Measurements from ENCODE around the gene SLC4A3.
"Not testable (repeated sequence)": the region's sequence is repeated elsewhere in the genome, so short reads cannot be mapped to it uniquely, and the experiment has no call there.

The SLC4A3 gene

GRCh38 chr2:219681694-219682300, 54.4 kb downstream of the SLC4A3 start:
- no peak for DNase-seq

GRCh38 chr2:219683474-219683873, 56.0 kb downstream of the SLC4A3 start:
- not testable (repeated sequence) for DNase-seq

DNA sequence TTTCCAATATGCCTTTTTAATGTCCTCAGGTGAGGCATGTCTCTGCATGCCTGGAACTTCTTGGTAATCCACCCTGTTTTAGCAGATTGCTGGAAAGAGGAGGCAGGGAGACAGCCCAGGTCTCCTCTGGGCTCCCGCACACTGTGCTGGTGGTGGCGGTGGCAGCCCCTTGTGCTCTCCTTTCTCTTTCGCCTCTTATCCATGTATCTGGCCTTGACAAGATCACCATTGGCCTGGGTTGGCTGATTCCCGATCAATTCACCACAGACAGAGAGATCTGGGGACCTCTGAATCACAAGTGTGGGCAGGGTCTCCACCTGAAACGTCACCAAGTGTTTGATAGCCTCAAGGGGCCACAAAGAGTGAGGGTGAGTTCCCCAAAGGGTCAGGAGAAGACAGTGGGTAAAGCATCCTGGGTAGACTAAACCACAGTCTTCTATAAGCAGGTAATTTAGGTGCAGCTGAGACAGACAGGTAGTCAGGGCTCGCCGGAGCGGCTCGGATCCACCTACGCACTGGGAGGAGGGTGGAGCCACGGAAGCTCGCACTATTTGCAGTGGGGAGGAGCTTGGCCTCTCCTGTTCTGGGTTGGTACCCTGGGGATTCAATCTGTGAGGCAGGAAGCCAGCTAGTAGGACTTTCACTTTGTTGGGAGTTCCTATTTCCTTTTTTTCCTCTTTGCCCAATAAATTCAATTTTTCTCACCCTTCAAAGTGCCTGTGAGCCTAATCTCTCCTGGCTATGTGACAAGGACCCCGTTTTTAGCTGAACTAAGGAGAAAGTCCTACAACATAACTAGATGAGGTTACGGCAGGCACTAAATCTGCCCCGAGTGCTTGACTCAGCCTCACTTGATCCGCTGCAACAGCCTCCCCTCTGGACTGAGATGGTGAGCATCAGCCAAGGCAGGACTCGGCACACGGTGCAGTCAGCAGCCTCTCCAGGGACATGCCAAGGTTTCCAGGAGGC, 57.6 kb downstream of the SLC4A3 start:
- peak; percentile 32 for DNase-seq

DNA sequence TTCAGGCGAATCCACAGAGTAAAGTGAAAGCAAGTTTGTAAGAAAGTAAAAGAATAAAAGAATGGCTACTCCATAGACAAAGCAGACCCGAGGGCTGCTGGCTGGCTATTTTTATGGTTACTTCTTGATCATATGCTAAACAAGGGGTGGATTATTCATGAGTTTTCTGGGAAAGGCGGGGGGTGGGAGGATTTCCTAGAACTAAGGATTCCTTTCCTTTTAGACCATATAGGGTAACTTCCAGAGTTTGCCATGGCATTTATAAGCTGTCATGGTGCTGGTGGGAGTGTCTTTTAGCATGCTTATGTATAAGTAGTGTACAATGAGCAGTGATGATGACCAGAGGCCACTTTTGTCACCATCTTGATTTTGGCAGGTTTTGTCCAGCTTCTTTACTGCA, 59.8 kb downstream of the SLC4A3 start:
- no peak for DNase-seq

DNA sequence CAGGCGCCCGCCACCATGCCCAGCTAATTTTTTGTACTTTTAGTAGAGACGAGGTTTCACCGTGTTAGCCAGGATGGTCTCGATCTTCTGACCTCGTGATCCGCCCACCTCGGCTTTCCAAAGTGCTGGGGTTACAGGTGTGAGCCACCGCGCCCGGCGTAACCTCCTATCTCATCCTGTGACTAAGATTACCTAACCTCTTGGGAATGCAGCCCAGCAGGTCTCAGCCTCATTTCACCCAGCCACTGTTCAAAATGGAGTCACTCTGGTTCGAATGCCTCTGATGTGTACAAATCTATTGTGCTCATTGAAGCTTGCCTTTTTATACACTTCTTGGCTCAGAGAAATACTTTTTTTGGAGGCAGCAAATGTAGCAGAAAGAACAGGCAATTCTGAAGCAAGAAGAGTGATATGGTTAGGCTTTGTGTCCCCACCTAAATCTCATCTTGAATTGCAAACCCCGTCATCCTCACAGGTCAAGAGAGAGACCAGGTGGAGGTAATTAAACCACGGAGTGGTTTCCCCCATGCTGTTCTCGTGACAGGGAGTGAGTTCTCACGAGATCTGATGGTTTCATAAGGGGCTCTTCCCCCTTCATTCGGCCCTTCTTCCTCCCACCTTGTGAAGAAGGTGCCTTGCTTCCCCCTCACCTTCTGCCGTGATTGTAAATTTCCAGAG, 60.6 kb downstream of the SLC4A3 start:
- no peak for DNase-seq

GRCh38 chr2:219688560-219689445, 61.4 kb downstream of the SLC4A3 start:
- DNase-seq: no peak

DNA sequence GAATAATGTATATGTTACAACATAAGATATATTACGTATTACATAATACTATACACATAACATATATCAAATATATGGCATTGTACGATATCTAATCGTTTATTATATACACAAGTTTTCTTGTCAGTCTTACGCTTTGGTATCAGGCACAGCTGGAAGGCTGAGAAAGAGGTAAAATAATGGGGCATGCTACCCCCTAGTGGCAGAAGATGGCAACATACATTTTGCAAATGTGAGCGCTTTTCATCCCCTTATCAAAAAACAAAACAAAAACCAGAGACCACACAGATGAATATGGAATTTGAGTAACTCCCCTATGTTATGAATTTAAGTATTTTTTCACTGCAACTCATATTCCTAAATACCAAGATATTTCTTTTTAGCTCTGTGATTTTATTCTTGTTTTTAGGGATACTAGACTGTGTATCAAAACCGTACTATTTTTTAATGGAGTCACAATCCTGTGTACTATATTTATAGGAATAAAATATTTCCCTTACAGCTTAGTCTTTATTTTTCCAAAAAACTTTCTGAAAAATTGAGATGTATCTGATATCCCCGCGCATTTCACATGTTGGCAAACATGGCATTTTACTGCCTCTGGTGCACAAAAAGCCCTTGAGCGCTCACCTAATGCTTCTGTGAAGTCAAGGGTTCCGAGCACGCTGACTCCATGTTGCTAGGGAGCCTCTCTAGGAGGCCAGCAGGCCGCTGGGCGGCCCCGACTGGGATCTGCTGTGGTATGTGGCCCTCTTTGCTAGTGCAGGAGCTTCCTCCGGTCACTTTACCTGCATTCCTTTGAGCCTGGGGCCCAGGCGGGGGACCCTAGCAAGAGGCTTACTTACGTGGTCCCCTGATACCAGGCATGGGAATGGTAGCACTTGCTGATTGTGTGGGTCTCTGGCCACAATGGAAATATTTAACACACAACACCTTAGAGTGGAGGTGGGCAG, 62.5 kb downstream of the SLC4A3 start:
- peak; percentile 7 for DNase-seq

- no peak for DNase-seq
Measured at GRCh38 chr2:219691571-219691970, 64.1 kb downstream of the SLC4A3 start.
